ENCODE data around the gene GRIN2A.
"Not testable (repeated sequence)": the region's sequence is repeated elsewhere in the genome, so short reads cannot be mapped to it uniquely, and the experiment has no call there.

GRIN2A gene

DNA sequence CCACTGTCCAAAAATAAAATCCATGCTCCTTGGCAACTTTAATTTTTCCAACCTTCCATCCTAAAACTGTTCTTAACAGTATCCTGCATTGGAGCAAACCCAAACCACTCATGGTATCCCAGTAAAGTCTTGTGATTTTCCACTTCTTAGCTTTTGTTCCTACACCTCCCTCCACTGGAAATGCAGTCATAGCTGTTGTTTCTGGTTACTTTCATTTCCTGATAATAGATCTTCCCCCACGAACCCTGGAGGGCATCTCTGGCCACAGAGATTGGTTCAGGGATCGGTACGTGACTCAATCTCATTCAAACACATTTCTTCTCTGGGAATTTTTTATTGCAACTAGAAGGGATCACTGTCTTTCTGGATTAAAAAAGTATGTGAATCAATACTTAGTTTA is 276.0 kb downstream of the GRIN2A start:
- Histone ChIP-seq H3K9ac (ENCODE audit: insufficient read length, low read depth) (no peak overlapping the region), H3K9me3 (ENCODE audit: insufficient read depth, low read length) (no peaks in the 10 kb centered on the region), H3K4me1 (ENCODE audit: insufficient read depth, insufficient read length) (no peaks in the 10 kb centered on the region), H3K27me3 (ENCODE audit: insufficient read depth, insufficient read length) (no peaks in the 10 kb centered on the region), H3K36me3 (ENCODE audit: insufficient read depth, insufficient read length, low read length) (no peaks in the 10 kb centered on the region), H3K4me3 (ENCODE audit: insufficient read length, low read depth) (no peak overlapping the region)
- no peak for DNase-seq (ENCODE audit: low read depth, low spot score)
- no peak for TF ChIP-seq ZNF274 (IDR thresholded peaks at IDR 0.05; ENCODE audit: low read depth, low read length)
- TF ChIP-seq YY1 (IDR thresholded peaks at IDR 0.05; ENCODE audit: insufficient read depth, insufficient read length): no peak
- TF ChIP-seq SUZ12 (IDR thresholded peaks at IDR 0.05; ENCODE audit: extremely low read depth, insufficient read depth, insufficient read length): no peak

DNA sequence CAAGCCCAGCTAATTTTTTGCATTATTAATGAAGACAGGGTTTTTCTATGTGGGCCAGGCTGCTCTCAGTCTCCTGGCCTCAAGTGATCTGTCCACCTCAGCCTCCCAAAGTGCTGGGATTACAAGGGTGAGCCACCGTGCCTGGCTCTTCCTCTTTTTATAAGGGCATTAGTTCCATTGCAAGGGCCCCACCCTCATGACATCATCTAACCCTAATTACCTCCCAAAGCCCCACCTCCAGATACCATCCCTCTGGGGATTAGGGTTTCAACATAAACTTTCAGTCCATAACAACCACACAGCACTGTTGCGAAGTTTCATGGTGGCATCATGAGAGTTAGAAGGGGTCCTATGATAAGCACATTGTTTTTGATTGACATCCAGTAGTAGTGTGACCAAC is 277.7 kb downstream of the GRIN2A start:
- no peak for DNase-seq (ENCODE audit: low read depth, low spot score)
- no peaks in the 10 kb centered on the region for H3K36me3 ChIP-seq (ENCODE audit: insufficient read depth, insufficient read length, low read length)
- no peak for TF ChIP-seq SUZ12 (IDR thresholded peaks at IDR 0.05; ENCODE audit: extremely low read depth, insufficient read depth, insufficient read length)
- H3K4me1 ChIP-seq (ENCODE audit: insufficient read depth, insufficient read length): no peaks in the 10 kb centered on the region
- H3K4me3 ChIP-seq (ENCODE audit: insufficient read length, low read depth): no peak overlapping the region
- H3K9ac ChIP-seq (ENCODE audit: insufficient read length, low read depth): no peak overlapping the region
- H3K27me3 ChIP-seq (ENCODE audit: insufficient read depth, insufficient read length): no peaks in the 10 kb centered on the region
- no peaks in the 10 kb centered on the region for H3K9me3 ChIP-seq (ENCODE audit: insufficient read depth, low read length)

DNA sequence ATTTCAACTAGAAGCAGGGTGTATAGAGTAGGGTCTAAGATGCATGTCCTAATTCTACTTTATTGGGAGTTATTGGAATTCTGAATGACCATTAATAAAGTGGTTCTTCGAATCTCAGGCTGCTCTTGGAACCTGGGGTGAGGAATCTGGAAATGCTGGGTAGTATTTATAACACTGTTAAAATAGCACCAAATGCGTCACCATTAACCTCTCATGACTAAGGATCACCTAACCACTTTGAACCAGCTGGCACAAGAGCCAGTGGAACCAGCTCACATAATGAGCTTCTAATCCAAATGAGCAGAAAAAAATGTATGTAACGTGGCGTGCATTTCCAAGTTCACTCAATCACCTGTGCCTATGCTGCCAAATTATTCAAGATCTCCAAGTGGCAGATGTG is 281.7 kb downstream of the GRIN2A start:
- Histone ChIP-seq H3K27me3 (ENCODE audit: insufficient read depth, insufficient read length) (no peaks in the 10 kb centered on the region), H3K9me3 (ENCODE audit: insufficient read depth, low read length) (no peaks in the 10 kb centered on the region), H3K4me1 (ENCODE audit: insufficient read depth, insufficient read length) (no peaks in the 10 kb centered on the region)

DNA sequence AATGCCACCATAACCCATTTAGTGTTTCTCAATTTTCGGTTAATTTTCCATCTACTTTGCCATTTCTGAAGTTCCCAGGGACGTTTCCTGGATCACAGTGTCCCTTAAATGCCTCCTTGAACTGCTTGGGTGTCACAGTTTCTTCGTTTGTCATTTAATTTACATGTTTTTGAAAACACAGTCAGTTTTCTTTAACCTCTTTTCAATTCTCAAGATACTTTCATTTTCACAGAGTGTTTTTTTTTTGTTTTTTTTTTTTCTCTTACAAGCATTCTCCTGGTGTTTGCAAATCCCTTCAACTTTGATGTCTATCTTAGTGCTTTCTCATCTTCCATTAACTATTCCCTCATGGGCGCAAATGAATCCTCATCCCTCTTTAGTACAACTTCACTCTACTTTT is 283.7 kb downstream of the GRIN2A start:
- no peak for TF ChIP-seq ZNF274 (IDR thresholded peaks at IDR 0.05; ENCODE audit: low read depth, low read length)
- no peak for TF ChIP-seq SUZ12 (IDR thresholded peaks at IDR 0.05; ENCODE audit: extremely low read depth, insufficient read depth, insufficient read length)
- TF ChIP-seq YY1 (IDR thresholded peaks at IDR 0.05; ENCODE audit: insufficient read depth, insufficient read length): no peak
- Histone ChIP-seq H3K4me3 (ENCODE audit: insufficient read length, low read depth) (no peak overlapping the region), H3K36me3 (ENCODE audit: insufficient read depth, insufficient read length, low read length) (no peaks in the 10 kb centered on the region), H3K27me3 (ENCODE audit: insufficient read depth, insufficient read length) (no peaks in the 10 kb centered on the region), H3K4me1 (ENCODE audit: insufficient read depth, insufficient read length) (no peaks in the 10 kb centered on the region), H3K9ac (ENCODE audit: insufficient read length, low read depth) (no peak overlapping the region), H3K9me3 (ENCODE audit: insufficient read depth, low read length) (no peaks in the 10 kb centered on the region)
- DNase-seq (ENCODE audit: low read depth, low spot score): no peak

More for the DNA sequence above, 281.7 kb downstream of the GRIN2A start:
- H3K4me3 ChIP-seq (ENCODE audit: insufficient read length, low read depth): no peak overlapping the region
- TF ChIP-seq YY1 (IDR thresholded peaks at IDR 0.05; ENCODE audit: insufficient read depth, insufficient read length) (no peak), SUZ12 (IDR thresholded peaks at IDR 0.05; ENCODE audit: extremely low read depth, insufficient read depth, insufficient read length) (no peak), ZNF274 (IDR thresholded peaks at IDR 0.05; ENCODE audit: low read depth, low read length) (no peak)
- no peak overlapping the region for H3K9ac ChIP-seq (ENCODE audit: insufficient read length, low read depth)
- no peaks in the 10 kb centered on the region for H3K36me3 ChIP-seq (ENCODE audit: insufficient read depth, insufficient read length, low read length)
- no peak for DNase-seq (ENCODE audit: low read depth, low spot score)

DNA sequence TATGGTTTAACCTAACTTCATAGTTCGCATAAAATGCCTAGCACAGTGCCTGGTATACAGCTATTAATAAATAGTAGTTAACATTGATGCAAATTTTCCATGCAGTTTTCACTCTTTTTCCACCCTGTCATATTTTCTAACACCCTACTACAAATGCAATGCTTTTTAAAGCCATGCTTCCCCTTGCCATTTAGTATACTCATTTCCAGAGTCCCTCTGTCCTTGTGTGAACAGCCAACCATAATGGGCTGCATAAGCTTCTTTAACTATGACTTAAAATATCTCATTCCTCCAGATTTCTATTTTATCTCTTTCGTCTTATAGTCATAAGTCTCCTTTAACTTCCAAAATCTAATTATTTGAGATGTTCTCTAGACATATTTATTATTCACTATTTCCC is 284.1 kb downstream of the GRIN2A start:
- Histone ChIP-seq H3K27me3 (ENCODE audit: insufficient read depth, insufficient read length) (no peaks in the 10 kb centered on the region), H3K4me1 (ENCODE audit: insufficient read depth, insufficient read length) (no peaks in the 10 kb centered on the region), H3K9ac (ENCODE audit: insufficient read length, low read depth) (no peak overlapping the region), H3K36me3 (ENCODE audit: insufficient read depth, insufficient read length, low read length) (no peaks in the 10 kb centered on the region), H3K9me3 (ENCODE audit: insufficient read depth, low read length) (no peaks in the 10 kb centered on the region), H3K4me3 (ENCODE audit: insufficient read length, low read depth) (no peak overlapping the region)
- TF ChIP-seq ZNF274 (IDR thresholded peaks at IDR 0.05; ENCODE audit: low read depth, low read length): no peak
- no peak for TF ChIP-seq YY1 (IDR thresholded peaks at IDR 0.05; ENCODE audit: insufficient read depth, insufficient read length)
- TF ChIP-seq SUZ12 (IDR thresholded peaks at IDR 0.05; ENCODE audit: extremely low read depth, insufficient read depth, insufficient read length): no peak
- no peak for DNase-seq (ENCODE audit: low read depth, low spot score)

DNA sequence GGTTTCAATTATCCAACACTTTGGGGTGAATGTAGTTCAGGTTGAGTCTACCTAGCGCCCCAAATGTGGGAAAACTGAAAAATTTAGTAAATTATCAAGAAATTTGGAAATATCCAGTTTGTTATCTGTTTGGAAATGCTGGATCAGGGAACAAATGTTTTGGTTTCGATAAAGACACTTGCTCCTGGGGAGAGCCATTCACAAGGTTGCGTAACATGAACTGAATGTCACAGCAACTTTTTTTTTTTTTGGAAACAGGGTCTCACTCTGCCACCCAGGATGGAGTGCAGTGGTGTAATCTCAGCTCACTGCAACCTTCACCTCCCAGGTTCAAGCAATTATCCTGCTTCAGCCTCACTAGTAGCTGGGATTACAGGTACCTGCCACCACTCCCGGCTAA is 286.4 kb downstream of the GRIN2A start:
- no peaks in the 10 kb centered on the region for H3K4me1 ChIP-seq (ENCODE audit: insufficient read depth, insufficient read length)
- H3K4me3 ChIP-seq (ENCODE audit: insufficient read length, low read depth): no peak overlapping the region
- TF ChIP-seq YY1 (IDR thresholded peaks at IDR 0.05; ENCODE audit: insufficient read depth, insufficient read length): no peak
- TF ChIP-seq ZNF274 (IDR thresholded peaks at IDR 0.05; ENCODE audit: low read depth, low read length): no peak
- TF ChIP-seq SUZ12 (IDR thresholded peaks at IDR 0.05; ENCODE audit: extremely low read depth, insufficient read depth, insufficient read length): no peak
- no peaks in the 10 kb centered on the region for H3K9me3 ChIP-seq (ENCODE audit: insufficient read depth, low read length)
- H3K27me3 ChIP-seq (ENCODE audit: insufficient read depth, insufficient read length): no peaks in the 10 kb centered on the region
- DNase-seq (ENCODE audit: low read depth, low spot score): no peak
- no peak overlapping the region for H3K9ac ChIP-seq (ENCODE audit: insufficient read length, low read depth)
- H3K36me3 ChIP-seq (ENCODE audit: insufficient read depth, insufficient read length, low read length): no peaks in the 10 kb centered on the region

DNA sequence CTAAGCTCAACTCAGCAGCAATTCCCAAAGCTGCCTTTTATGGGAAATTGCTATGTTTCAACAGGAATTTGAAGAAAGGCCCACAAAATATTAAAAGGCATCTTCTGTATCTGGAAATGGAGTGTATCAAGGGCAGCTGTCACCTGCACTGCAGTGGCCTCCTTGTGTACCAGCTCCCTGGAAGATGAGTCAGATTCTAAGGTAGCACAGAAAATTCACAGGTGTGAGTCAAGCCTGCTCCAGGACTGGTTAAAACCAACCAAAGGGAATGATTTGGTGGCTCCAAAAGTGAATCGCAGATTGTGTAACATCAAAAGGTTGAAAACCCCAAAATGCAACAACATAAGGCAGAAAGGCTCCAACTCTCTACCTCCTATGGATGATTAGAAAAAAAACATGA is 296.4 kb downstream of the GRIN2A start:
- Histone ChIP-seq H3K4me1 (ENCODE audit: insufficient read depth, insufficient read length) (no peaks in the 10 kb centered on the region), H3K9ac (ENCODE audit: insufficient read length, low read depth) (no peak overlapping the region), H3K27me3 (ENCODE audit: insufficient read depth, insufficient read length) (no peaks in the 10 kb centered on the region), H3K9me3 (ENCODE audit: insufficient read depth, low read length) (no peaks in the 10 kb centered on the region), H3K4me3 (ENCODE audit: insufficient read length, low read depth) (no peak overlapping the region), H3K36me3 (ENCODE audit: insufficient read depth, insufficient read length, low read length) (no peaks in the 10 kb centered on the region)
- TF ChIP-seq SUZ12 (IDR thresholded peaks at IDR 0.05; ENCODE audit: extremely low read depth, insufficient read depth, insufficient read length) (no peak), YY1 (IDR thresholded peaks at IDR 0.05; ENCODE audit: insufficient read depth, insufficient read length) (no peak), ZNF274 (IDR thresholded peaks at IDR 0.05; ENCODE audit: low read depth, low read length) (no peak)
- no peak for DNase-seq (ENCODE audit: low read depth, low spot score)

DNA sequence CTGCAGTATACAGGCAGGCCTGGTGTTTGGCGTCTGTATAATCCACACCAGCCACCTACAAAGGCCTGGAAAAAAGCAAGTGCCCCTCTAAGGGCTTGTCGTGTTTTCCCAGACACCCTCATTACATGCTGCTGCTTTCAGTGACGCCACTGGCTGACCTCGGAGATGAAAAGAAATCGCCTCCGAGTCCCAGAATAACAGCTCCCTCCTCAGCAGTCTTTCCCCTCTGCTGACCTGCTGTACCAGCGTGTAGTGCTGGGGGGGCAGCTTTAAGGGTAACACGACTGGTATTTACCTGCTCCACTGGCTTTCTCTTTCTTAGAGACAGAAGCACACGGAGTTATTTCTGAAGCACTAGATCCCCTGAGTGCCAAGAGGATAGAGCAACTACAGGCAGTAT is 296.8 kb downstream of the GRIN2A start:
- Histone ChIP-seq H3K4me3 (ENCODE audit: insufficient read length, low read depth) (no peak overlapping the region), H3K27me3 (ENCODE audit: insufficient read depth, insufficient read length) (no peaks in the 10 kb centered on the region), H3K36me3 (ENCODE audit: insufficient read depth, insufficient read length, low read length) (no peaks in the 10 kb centered on the region), H3K9ac (ENCODE audit: insufficient read length, low read depth) (no peak overlapping the region), H3K4me1 (ENCODE audit: insufficient read depth, insufficient read length) (no peaks in the 10 kb centered on the region), H3K9me3 (ENCODE audit: insufficient read depth, low read length) (no peaks in the 10 kb centered on the region)
- no peak for TF ChIP-seq SUZ12 (IDR thresholded peaks at IDR 0.05; ENCODE audit: extremely low read depth, insufficient read depth, insufficient read length)
- TF ChIP-seq ZNF274 (IDR thresholded peaks at IDR 0.05; ENCODE audit: low read depth, low read length): no peak
- DNase-seq (ENCODE audit: low read depth, low spot score): no peak

DNA sequence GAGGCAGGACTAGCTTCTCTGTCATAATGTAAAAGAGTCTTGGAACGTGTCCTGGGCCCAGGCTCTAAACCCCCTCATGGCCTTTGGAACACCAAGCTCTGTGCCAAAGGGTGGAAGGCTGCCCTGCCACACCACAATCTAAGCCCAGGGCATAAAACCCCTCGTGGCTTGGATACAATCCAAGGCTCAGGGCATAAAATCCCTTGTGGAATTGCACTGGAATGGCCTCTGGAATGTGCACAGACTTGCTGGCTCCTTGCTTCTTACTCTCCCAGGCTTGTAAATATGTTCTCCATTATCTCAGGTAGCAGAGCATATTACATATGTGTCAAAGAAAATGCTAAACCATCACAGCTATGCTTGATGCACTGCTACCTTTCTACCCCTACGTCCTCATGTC is 306.2 kb downstream of the GRIN2A start:
- not testable (repeated sequence) for H3K27me3 ChIP-seq (ENCODE audit: insufficient read depth, insufficient read length); H3K4me3 ChIP-seq (ENCODE audit: insufficient read length, low read depth); DNase-seq (ENCODE audit: low read depth, low spot score); H3K9me3 ChIP-seq (ENCODE audit: insufficient read depth, low read length); H3K4me1 ChIP-seq (ENCODE audit: insufficient read depth, insufficient read length); H3K36me3 ChIP-seq (ENCODE audit: insufficient read depth, insufficient read length, low read length); H3K9ac ChIP-seq (ENCODE audit: insufficient read length, low read depth)

All from NT2/D1 (cell line).